ENCODE results near the gene TRIM2. TPM values are rescaled to one million over a fixed set of nuclear protein-coding genes. Genes with fewer than 3 reads are reported as not detected.

TRIM2 gene
- total and polyA plus RNA-seq, 11 donors = 5.5 to 30.5 (median 18.5) TPM

DNA sequence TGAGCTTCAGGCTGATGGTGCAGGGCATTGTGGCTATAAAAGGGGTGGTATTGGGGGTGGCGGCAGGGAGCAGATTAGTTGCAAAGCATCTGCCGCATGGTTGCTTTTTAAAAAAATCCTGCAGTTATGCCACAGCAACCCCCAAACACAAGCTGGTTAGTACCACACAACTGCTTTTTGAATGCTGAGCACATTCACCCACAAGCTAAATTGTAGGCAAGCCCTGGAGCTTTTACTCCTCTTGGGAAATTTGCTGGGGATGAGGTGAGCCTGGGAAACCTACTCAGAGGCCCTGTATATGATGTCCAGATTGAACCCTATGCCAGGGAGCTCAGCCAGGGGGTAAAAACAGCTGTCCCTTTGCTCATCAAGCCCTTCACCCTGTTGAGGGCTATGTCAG, 33.8 kb upstream of the TRIM2 start:
- no peak overlapping the region for H3K4me3 ChIP-seq
- no peaks in the 10 kb centered on the region for H3K36me3 ChIP-seq
- ATAC-seq (no peak), DNase-seq (no peak)
- intact Hi-C loops (cut with DNase I) = no loop called here
- H3K9me3 ChIP-seq = no peaks in the 10 kb centered on the region
- H3K27me3 ChIP-seq = no peaks in the 10 kb centered on the region
- no peaks in the 10 kb centered on the region for H3K4me1 ChIP-seq
- H3K27ac ChIP-seq = no peak overlapping the region
- TF ChIP-seq POLR2A (IDR thresholded peaks at IDR 0.05) (no peak), CTCF (IDR thresholded peaks at IDR 0.05) (no peak)
- WGBS, 4 donors = 90 to 100% (median 97%) methylated on average over 2 of the region's 2 CpGs

- H3K27me3 ChIP-seq = no peaks in the 10 kb centered on the region
- 94 to 96% (median 95%) methylated on average over 22 of the region's 22 CpGs for WGBS, 4 donors
- no peak for DNase-seq
- H3K9me3 ChIP-seq = no peaks in the 10 kb centered on the region
- ATAC-seq = no peak
- intact Hi-C loops (cut with DNase I) = no loop called here
- no peak overlapping the region for H3K4me3 ChIP-seq
- H3K27ac ChIP-seq = no peak overlapping the region
- TF ChIP-seq POLR2A (IDR thresholded peaks at IDR 0.05) = no peak
- no peak for TF ChIP-seq CTCF (IDR thresholded peaks at IDR 0.05)
- no peaks in the 10 kb centered on the region for H3K4me1 ChIP-seq
- H3K36me3 ChIP-seq = no peaks in the 10 kb centered on the region
Measured at GRCh38 chr4:153174821-153175567, 29.2 kb upstream of the TRIM2 start.

GRCh38 chr4:153176938-153177337, 27.3 kb upstream of the TRIM2 start:
- no peaks in the 10 kb centered on the region for H3K27me3 ChIP-seq
- WGBS, 4 donors = 64 to 83% (median 74%) methylated on average over 3 of the region's 3 CpGs
- H3K4me3 ChIP-seq = no peak overlapping the region
- H3K4me1 ChIP-seq = no peaks in the 10 kb centered on the region
- DNase-seq (no peak), ATAC-seq (no peak)
- no peak overlapping the region for H3K27ac ChIP-seq
- no peak for TF ChIP-seq CTCF (IDR thresholded peaks at IDR 0.05)
- no peaks in the 10 kb centered on the region for H3K9me3 ChIP-seq
- H3K36me3 ChIP-seq = no peaks in the 10 kb centered on the region
- intact Hi-C loops (cut with DNase I) = no loop called here

DNA sequence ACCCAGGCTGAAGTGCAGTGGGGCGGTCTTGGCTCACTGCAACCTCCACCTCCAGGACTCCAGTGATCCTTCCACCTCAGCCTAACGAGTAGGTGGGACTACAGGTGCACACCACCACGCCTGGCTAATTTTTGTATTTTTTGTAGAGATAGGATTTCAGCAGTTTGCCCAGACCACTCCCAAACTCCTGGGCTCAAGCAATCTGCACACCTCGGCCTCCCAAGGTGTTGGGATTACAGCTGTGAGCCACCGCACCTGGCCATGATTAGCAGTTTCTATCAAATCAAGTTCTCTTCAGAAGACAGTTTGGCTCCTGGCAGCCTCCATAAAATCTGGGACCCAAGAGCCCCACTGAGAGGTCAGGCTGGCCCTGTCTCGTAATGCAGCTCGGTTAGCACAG, 26.4 kb upstream of the TRIM2 start:
- no peaks in the 10 kb centered on the region for H3K9me3 ChIP-seq
- no peak for DNase-seq
- TF ChIP-seq POLR2A (IDR thresholded peaks at IDR 0.05) = no peak
- no peak for TF ChIP-seq CTCF (IDR thresholded peaks at IDR 0.05)
- H3K4me1 ChIP-seq = no peaks in the 10 kb centered on the region
- no peak overlapping the region for H3K27ac ChIP-seq
- intact Hi-C loops (cut with DNase I) = no loop called here
- no peaks in the 10 kb centered on the region for H3K36me3 ChIP-seq
- no peak for ATAC-seq
- no peaks in the 10 kb centered on the region for H3K27me3 ChIP-seq
- H3K4me3 ChIP-seq = no peak overlapping the region
- WGBS, 4 donors = 93 to 98% (median 94%) methylated on average over 7 of the region's 7 CpGs

All from heart left ventricle (tissue), 16 donors.